H1 (cell line): Measurements from ENCODE around the gene LSR. TPM values are rescaled to one million over a fixed set of nuclear protein-coding genes. Genes with fewer than 3 reads are reported as not detected.

Experiments
- CTCF ChIA-PET: fragments of 300-600 bp; sonication (Branson Sonifier 250); formaldehyde crosslinking; loops from one replicate; lab custom pipeline; 2021; ENCODE audit not compliant: partially characterized antibody; lab: Charles Lee
- POLR2A ChIA-PET: fragments of 300-600 bp; sonication (Branson Sonifier 250); formaldehyde crosslinking; loops from one replicate; lab custom pipeline; 2021; ENCODE audit warnings: inconsistent platforms; ENCODE audit not compliant: partially characterized antibody; lab: Charles Lee
- DNase-seq, 2 experiments: peaks; one replicate each; pipeline versions ENCODE4 v3.0.0 to v3.0.0-alpha.2; 2010 to 2022; ENCODE audit warnings: low spot score in 2 of 2, low read depth in 1 of 2, mixed read lengths in 1 of 2
- FAIRE-seq: peaks from 2 replicates; lab custom pipeline; 2011; peaks lifted over from hg19 to GRCh38; lab: Jason Lieb, UNC
- H2AFZ ChIP-seq: 2 replicates; pipeline ENCODE4 v1.8.1; 2012; ENCODE audit warnings: low read length, inconsistent platforms
- H2AK5ac ChIP-seq: 2 replicates; pipeline ENCODE4 v1.6.1; 2013; ENCODE audit warnings: low read depth, low read length
- H2BK120ac ChIP-seq: replicated peaks from 2 replicates; pipeline ENCODE3; 2013; ENCODE audit warnings: low read depth, low read length, inconsistent platforms
- H2BK12ac ChIP-seq: 2 replicates; pipeline ENCODE4 v1.6.1; 2013; ENCODE audit warnings: low read depth, low read length
- H2BK15ac ChIP-seq: 2 replicates; pipeline ENCODE4 v1.6.1; 2013; ENCODE audit warnings: low read length
- H2BK20ac ChIP-seq: 2 replicates; pipeline ENCODE4 v1.6.1; 2013; ENCODE audit warnings: low read length
- H2BK5ac ChIP-seq: 2 replicates; pipeline ENCODE4 v1.6.1; 2013; ENCODE audit warnings: low read depth, low read length
- H3K14ac ChIP-seq: 2 replicates; pipeline ENCODE4 v1.6.1; 2013; ENCODE audit warnings: inconsistent platforms; ENCODE audit not compliant: insufficient read length
- H3K18ac ChIP-seq: 2 replicates; pipeline ENCODE4 v1.6.1; 2013; ENCODE audit warnings: low read length; ENCODE audit errors: extremely low read depth
- H3K23ac ChIP-seq: 2 replicates; pipeline ENCODE4 v1.6.1; 2013; ENCODE audit warnings: inconsistent platforms; ENCODE audit not compliant: insufficient read length
- H3K23me2 ChIP-seq: 2 replicates; pipeline ENCODE4 v1.6.1; 2013; ENCODE audit warnings: low read depth, low read length
- H3K27ac ChIP-seq: 2 replicates; pipeline ENCODE4 v1.6.1; 2011; ENCODE audit warnings: low read depth, low read length, inconsistent platforms
- H3K27me3 ChIP-seq, 4 experiments: replicated peaks in 1 of 4; 1 replicate in 1 of 4; 2 replicates in 3 of 4; pipeline versions ENCODE4 v1.6.1 to v1.8.1; 2011 to 2013; ENCODE audit warnings: low read length in 3 of 4, mild to moderate bottlenecking in 3 of 4, inconsistent platforms in 2 of 4, mixed read lengths in 2 of 4, moderate library complexity in 1 of 4; ENCODE audit not compliant: control insufficient read depth in 3 of 4, insufficient read depth in 3 of 4; ENCODE audit errors: extremely low read depth in 1 of 4
- H3K36me3 ChIP-seq, 4 experiments: 2 replicates each; pipeline versions ENCODE4 v1.6.1 to v1.8.1; 2011 to 2013; ENCODE audit warnings: mild to moderate bottlenecking in 4 of 4, low read length in 3 of 4, moderate library complexity in 2 of 4, control low read depth in 1 of 4, inconsistent platforms in 1 of 4; ENCODE audit not compliant: insufficient read depth in 4 of 4, control insufficient read depth in 2 of 4
- H3K4ac ChIP-seq: replicated peaks from 2 replicates; pipeline ENCODE3; 2013; ENCODE audit warnings: low read length, low read depth, mixed read lengths, inconsistent platforms; ENCODE audit not compliant: insufficient read length
- H3K4me1 ChIP-seq, 4 experiments: replicated peaks in 1 of 4; 1 replicate in 1 of 4; 2 replicates in 3 of 4; pipeline versions ENCODE4 v1.6.1 to v1.8.1; 2011 to 2013; ENCODE audit warnings: low read length in 3 of 4, inconsistent platforms in 2 of 4, mixed read lengths in 1 of 4; ENCODE audit not compliant: insufficient read depth in 4 of 4, control insufficient read depth in 3 of 4
- H3K4me2 ChIP-seq, 2 experiments: 2 replicates each; pipeline versions ENCODE4 v1.6.1 to v1.8.1; 2011 to 2013; ENCODE audit warnings: low read depth in 2 of 2, low read length in 2 of 2, control low read depth in 1 of 2, inconsistent platforms in 1 of 2, mild to moderate bottlenecking in 1 of 2; ENCODE audit not compliant: insufficient read depth in 1 of 2
- H3K4me3 ChIP-seq, 4 experiments: fragments of 200-600, 300-600 bp in 1 of 4; sonication (generic), shearing (Covaris generic), sonication (Bioruptor Twin) in 1 of 4; 2 replicates each; pipeline versions ENCODE4 v1.5.1 to v1.8.1; 2011 to 2016; ENCODE audit warnings: low read length in 4 of 4, low read depth in 3 of 4, control low read depth in 2 of 4, inconsistent platforms in 2 of 4, mild to moderate bottlenecking in 2 of 4, mixed read lengths in 1 of 4, moderate library complexity in 1 of 4; ENCODE audit not compliant: insufficient read depth in 2 of 4; ENCODE audit errors: extremely low read depth in 1 of 4
- H3K56ac ChIP-seq: replicated peaks from 2 replicates; pipeline ENCODE3; 2013; ENCODE audit warnings: low read depth, mild to moderate bottlenecking, mixed read lengths, low read length, inconsistent platforms; ENCODE audit not compliant: insufficient read length
- H3K79me1 ChIP-seq: 2 replicates; pipeline ENCODE4 v1.6.1; 2013; ENCODE audit warnings: low read depth, low read length, control low read depth
- H3K79me2 ChIP-seq, 2 experiments: 2 replicates each; pipeline versions ENCODE4 v1.6.1 to v1.8.1; 2012 to 2013; ENCODE audit warnings: low read length in 2 of 2, mild to moderate bottlenecking in 2 of 2, inconsistent platforms in 1 of 2; ENCODE audit not compliant: insufficient read depth in 2 of 2, control insufficient read depth in 1 of 2
- H3K9ac ChIP-seq, 4 experiments: replicated peaks in 1 of 4; 1 replicate in 1 of 4; 2 replicates in 3 of 4; pipeline versions ENCODE4 v1.6.1 to v1.8.1; 2011 to 2013; ENCODE audit warnings: low read depth in 3 of 4, low read length in 3 of 4, control low read depth in 2 of 4, mild to moderate bottlenecking in 2 of 4, moderate library complexity in 2 of 4, inconsistent platforms in 1 of 4; ENCODE audit errors: extremely low read depth in 1 of 4
- H3K9me3 ChIP-seq, 2 experiments: 2 replicates each; pipeline versions ENCODE4 v1.6.1 to v1.8.1; 2012 to 2013; ENCODE audit warnings: mild to moderate bottlenecking in 2 of 2, moderate library complexity in 2 of 2, control low read depth in 1 of 2, inconsistent platforms in 1 of 2, low read depth in 1 of 2, low read length in 1 of 2, mixed read lengths in 1 of 2; ENCODE audit not compliant: insufficient read depth in 2 of 2
- H4K20me1 ChIP-seq, 2 experiments: replicated peaks in 1 of 2; 2 replicates each; pipeline versions ENCODE3 to v1.8.1; 2011 to 2013; ENCODE audit warnings: inconsistent platforms in 2 of 2, low read length in 2 of 2, mild to moderate bottlenecking in 1 of 2; ENCODE audit not compliant: insufficient read depth in 2 of 2, control insufficient read depth in 1 of 2
- H4K5ac ChIP-seq: 2 replicates; pipeline ENCODE4 v1.6.1; 2013; ENCODE audit warnings: low read length, low read depth, mixed read lengths, inconsistent platforms; ENCODE audit not compliant: insufficient read length
- H4K8ac ChIP-seq: 2 replicates; pipeline ENCODE4 v1.8.0; 2013; ENCODE audit warnings: mild to moderate bottlenecking, moderate library complexity, low read length, inconsistent platforms; ENCODE audit not compliant: insufficient read depth; ENCODE audit errors: extremely low read depth
- H4K91ac ChIP-seq: replicated peaks from 2 replicates; pipeline ENCODE3; 2013; ENCODE audit warnings: low read length, mixed read lengths, inconsistent platforms; ENCODE audit not compliant: insufficient read length
- CHD2 ChIP-seq: IDR thresholded peaks from 2 replicates; pipeline ENCODE4 v1.6.1; 2012; ENCODE audit warnings: low read length, improper control_type of control experiment
- E2F6 ChIP-seq: IDR thresholded peaks from 2 replicates; pipeline ENCODE4 v1.6.1; 2012; ENCODE audit warnings: inconsistent platforms
- JUN ChIP-seq: IDR thresholded peaks from 2 replicates; pipeline ENCODE4 v1.6.1; 2011; ENCODE audit warnings: low read depth, mild to moderate bottlenecking, improper control_type of control experiment, low read length
- RFX5 ChIP-seq: IDR thresholded peaks from 2 replicates; pipeline ENCODE4 v1.6.1; 2011; ENCODE audit warnings: low read depth, low read length, improper control_type of control experiment, borderline replicate concordance
- TEAD4 ChIP-seq: IDR thresholded peaks from 2 replicates; pipeline ENCODE4 v1.6.1; 2012; ENCODE audit warnings: low read depth, low read length, inconsistent platforms, mixed read lengths
- WGBS, 2 experiments: shearing (Covaris generic) in 1 of 2; methylation state at CpG; one replicate each; pipeline versions ENCODE4 v1.1.6 to v1.1.7; 2013 to 2015; ENCODE audit warnings: low lambda C conversion rate in 2 of 2, mixed read lengths in 2 of 2, inconsistent platforms in 1 of 2, low coverage in 1 of 2, missing lambda C conversion rate in 1 of 2; ENCODE audit not compliant: insufficient replicate concordance in 2 of 2, insufficient coverage in 1 of 2, insufficient read length in 1 of 2; ENCODE audit errors: extremely low coverage in 1 of 2, missing lambda C conversion rate in 1 of 2; 5-methylcytosine and 5-hydroxymethylcytosine counted together
- polyA plus RNA-seq, 7 experiments: library from polyadenylated mRNA; depleted of rRNA in 3 of 7; stranded (reverse) in 5 of 7; unstranded in 2 of 7; fragments of >200 nt in 5 of 7; fragments of 200-250 nt in 2 of 7; gene quantifications; 1 replicate in 5 of 7; 2 replicates in 1 of 7; 4 replicates in 1 of 7; pipeline versions ENCODE4 v1.2.1 to v1.2.3, GENCODE V29; 2011 to 2013; ENCODE audit warnings: missing spikeins in 2 of 7, mixed read lengths in 2 of 7
- total RNA-seq: library from RNA; stranded (reverse); fragmentation: NEBNext Ultra II Directional; extraction: Animal tissue kit (Norgen Biotek cat#: 25700); gene quantifications from 2 replicates; pipeline ENCODE4 v1.2.1, GENCODE V29; 2021
- TF ChIP-seq, protein P1 (sequence below): IDR thresholded peaks from 2 replicates; pipeline ENCODE4 v1.6.1; 2012; ENCODE audit warnings: inconsistent platforms

Gene LSR
- total and polyA plus RNA-seq, 2 of the 8 experiments (the other 6 are each of a cell fraction or from before 2014, with no cell fraction given) = 159 to 186 TPM

GRCh38 chr19:35293808-35294207 is 45.0 kb downstream of the LSR start:
- CTCF ChIA-PET = interaction anchor here (1.1 to 1.4 kb wide), 2 partner anchors 16 to 20 kb away, joined by 4 read pairs; no protein-coding TSS in a partner anchor
- no peak for FAIRE-seq
- H3K9ac ChIP-seq = no peak overlapping the region

More at GRCh38 chr19:35293808-35294207, 45.0 kb downstream of the LSR start:
- POLR2A ChIA-PET = interaction anchor here (0.9 to 1.3 kb wide), 4 partner anchors 9 to 42 kb away, joined by 3 read pairs; no protein-coding TSS in a partner anchor
- H2AK5ac ChIP-seq = no peak overlapping the region
- 0 out of 2 replicates have a peak overlapping the region, but pooled peaks have one; percentile 55 for H2BK20ac ChIP-seq
- no peak overlapping the region for H3K4me3 ChIP-seq
- H3K27me3 ChIP-seq = peaks cover 0 to 12% (median 2%) of the 10 kb centered on the region in 4 experiments; a peak in 2 of 7 replicates
- DNase-seq = no peak
- H2BK15ac ChIP-seq = no peak overlapping the region
- H4K91ac ChIP-seq = no peak overlapping the region
- H4K5ac ChIP-seq = no peak overlapping the region
- peaks cover 2% of the 10 kb centered on the region; the same call in 1 of the 2 replicates for H3K79me1 ChIP-seq
- H2AFZ ChIP-seq = no peak overlapping the region
- H3K23me2 ChIP-seq = peaks cover 23% of the 10 kb centered on the region; the same call in 1 of the 2 replicates
- TF ChIP-seq JUN (no peak), RFX5 (no peak), CHD2 (no peak), TEAD4 (peak; percentile 70; the same call in 1 of the 2 replicates), E2F6 (peak; percentile 72; the same call in 1 of the 2 replicates)
- TF ChIP-seq, protein P1, sequence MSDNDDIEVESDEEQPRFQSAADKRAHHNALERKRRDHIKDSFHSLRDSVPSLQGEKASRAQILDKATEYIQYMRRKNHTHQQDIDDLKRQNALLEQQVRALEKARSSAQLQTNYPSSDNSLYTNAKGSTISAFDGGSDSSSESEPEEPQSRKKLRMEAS = peak; percentile 57
- no peak overlapping the region for H3K4ac ChIP-seq
- no peak overlapping the region for H2BK120ac ChIP-seq
- H3K79me2 ChIP-seq = no peaks in the 10 kb centered on the region
- no peak overlapping the region for H3K14ac ChIP-seq
- no peak overlapping the region for H2BK5ac ChIP-seq
- H3K18ac ChIP-seq = no peak overlapping the region
- H3K56ac ChIP-seq = no peak overlapping the region
- H3K27ac ChIP-seq = no peak overlapping the region
- H2BK12ac ChIP-seq = peak overlapping the region; percentile 52; the same call in 1 of the 2 replicates
- peak overlapping the region; percentile 69; the same call in 1 of the 2 replicates for H4K8ac ChIP-seq
- no peaks in the 10 kb centered on the region; a peak in 1 of 4 replicates for H3K9me3 ChIP-seq
- no peaks in the 10 kb centered on the region; a peak in 1 of 8 replicates for H3K36me3 ChIP-seq
- peaks cover 0 to 24% (median 10%) of the 10 kb centered on the region in 4 experiments; a peak in 6 of 7 replicates for H3K4me1 ChIP-seq
- H3K23ac ChIP-seq = no peak overlapping the region
- peaks cover 0 to 19% of the 10 kb centered on the region in 2 experiments for H4K20me1 ChIP-seq
- H3K4me2 ChIP-seq = no peak overlapping the region
- 75% methylated on average over 9 of the region's 17 CpGs; no CpG with 5 or more reads in 1 of the 2 experiments for WGBS, 2 experiments
